Parathyroid adenoma (tissue), 2 donors: ENCODE data around the gene LUC7L3.

ENCODE experiments used
- H2AFZ ChIP-seq: fragments of 300-600 bp; sonication (generic); one replicate; pipeline ENCODE4 v1.7.0; 2017; ENCODE audit warnings: antibody characterized with exemption, mild to moderate bottlenecking
- H3K27ac ChIP-seq: fragments of 300-600 bp; sonication (generic); one replicate; pipeline ENCODE4 v1.7.0; 2017
- H3K27me3 ChIP-seq: fragments of 300-600 bp; sonication (generic); one replicate; pipeline ENCODE4 v1.7.0; 2017; ENCODE audit warnings: low read length; ENCODE audit not compliant: control insufficient read depth, insufficient read depth
- H3K36me3 ChIP-seq: fragments of 300-600 bp; sonication (generic); one replicate; pipeline ENCODE4 v1.7.0; 2017; ENCODE audit warnings: low read length; ENCODE audit not compliant: control insufficient read depth, insufficient read depth
- H3K4me1 ChIP-seq: fragments of 300-600 bp; sonication (generic); one replicate; pipeline ENCODE4 v1.7.0; 2017; ENCODE audit warnings: control low read depth
- H3K4me2 ChIP-seq: fragments of 300-600 bp; sonication (generic); one replicate; pipeline ENCODE4 v1.7.0; 2017; ENCODE audit warnings: low read length
- H3K4me3 ChIP-seq: fragments of 300-600 bp; sonication (generic); one replicate; pipeline ENCODE4 v1.7.0; 2017; ENCODE audit warnings: low read depth, low read length
- H3K79me2 ChIP-seq: fragments of 300-600 bp; sonication (generic); one replicate; pipeline ENCODE4 v1.7.0; 2017; ENCODE audit warnings: control low read depth
- H3K9ac ChIP-seq: fragments of 300-600 bp; sonication (generic); one replicate; pipeline ENCODE4 v1.7.0; 2017; ENCODE audit warnings: mild to moderate bottlenecking
- H3K9me3 ChIP-seq: fragments of 300-600 bp; sonication (generic); one replicate; pipeline ENCODE4 v1.7.0; 2017; ENCODE audit warnings: low read length; ENCODE audit not compliant: control insufficient read depth
- CTCF ChIP-seq: fragments of 300-600 bp; sonication (generic); IDR thresholded peaks from one replicate; pipeline ENCODE4 v1.7.0; 2017; ENCODE audit warnings: antibody characterized with exemption, mild to moderate bottlenecking
- donor health status: primary hyperparathyroidism.

LUC7L3 gene

GRCh38 chr17:50779747-50780353 lies 60.4 kb downstream of the LUC7L3 start:
- TF ChIP-seq CTCF = no peak
- Histone ChIP-seq H3K79me2 (no peaks in the 10 kb centered on the region), H3K4me1 (no peaks in the 10 kb centered on the region)

GRCh38 chr17:50781167-50781566 lies 61.8 kb downstream of the LUC7L3 start:
- Histone ChIP-seq H3K27me3 (no peaks in the 10 kb centered on the region), H3K4me2 (no peak overlapping the region), H3K36me3 (no peaks in the 10 kb centered on the region), H3K4me1 (no peaks in the 10 kb centered on the region), H3K79me2 (no peaks in the 10 kb centered on the region), H3K4me3 (no peak overlapping the region), H2AFZ (peak overlapping the region; percentile 10), H3K9me3 (no peaks in the 10 kb centered on the region), H3K27ac (no peak overlapping the region), H3K9ac (no peak overlapping the region)
- TF ChIP-seq CTCF = no peak

More at GRCh38 chr17:50779747-50780353, 60.4 kb downstream of the LUC7L3 start:
- H3K9me3 ChIP-seq = no peaks in the 10 kb centered on the region
- H3K4me2 ChIP-seq = no peak overlapping the region
- no peak overlapping the region for H3K27ac ChIP-seq
- no peak overlapping the region for H2AFZ ChIP-seq
- no peaks in the 10 kb centered on the region for H3K27me3 ChIP-seq
- no peaks in the 10 kb centered on the region for H3K36me3 ChIP-seq
- H3K9ac ChIP-seq = no peak overlapping the region
- no peak overlapping the region for H3K4me3 ChIP-seq

- Histone ChIP-seq H3K36me3 (no peaks in the 10 kb centered on the region), H3K79me2 (no peaks in the 10 kb centered on the region), H2AFZ (peak overlapping the region; percentile 42), H3K9me3 (no peaks in the 10 kb centered on the region), H3K4me3 (no peak overlapping the region), H3K27ac (no peak overlapping the region), H3K9ac (no peak overlapping the region), H3K4me1 (no peaks in the 10 kb centered on the region), H3K4me2 (no peak overlapping the region), H3K27me3 (no peaks in the 10 kb centered on the region)
- TF ChIP-seq CTCF = peak; percentile 98
Observed at GRCh38 chr17:50783193-50783660, 63.8 kb downstream of the LUC7L3 start.

- H3K4me1 ChIP-seq = no peaks in the 10 kb centered on the region
- no peak overlapping the region for H3K4me2 ChIP-seq
- TF ChIP-seq CTCF = no peak
- no peak overlapping the region for H3K27ac ChIP-seq
- no peaks in the 10 kb centered on the region for H3K36me3 ChIP-seq
- no peaks in the 10 kb centered on the region for H3K9me3 ChIP-seq
- H3K79me2 ChIP-seq = no peaks in the 10 kb centered on the region
- no peak overlapping the region for H3K4me3 ChIP-seq
- H2AFZ ChIP-seq = no peak overlapping the region
- H3K9ac ChIP-seq = no peak overlapping the region
- no peaks in the 10 kb centered on the region for H3K27me3 ChIP-seq
Observed at GRCh38 chr17:50783905-50784304, 64.5 kb downstream of the LUC7L3 start.

GRCh38 chr17:50785126-50785525 lies 65.7 kb downstream of the LUC7L3 start:
- Histone ChIP-seq H2AFZ (no peak overlapping the region), H3K79me2 (no peaks in the 10 kb centered on the region), H3K36me3 (no peaks in the 10 kb centered on the region), H3K4me1 (no peaks in the 10 kb centered on the region), H3K27me3 (no peaks in the 10 kb centered on the region), H3K9ac (no peak overlapping the region), H3K4me3 (no peak overlapping the region), H3K27ac (no peak overlapping the region), H3K9me3 (no peaks in the 10 kb centered on the region), H3K4me2 (no peak overlapping the region)
- TF ChIP-seq CTCF = no peak
